Fibroblast of lung (primary cell): Measurements from ENCODE around the gene NPHP4. TPM values are rescaled to one million over a fixed set of nuclear protein-coding genes. Genes with fewer than 3 reads are reported as not detected.

Source experiments
- DNase-seq, 2 donors: peaks; one replicate each; pipeline versions ENCODE4 v3.0.0 to v3.0.0-alpha.2; 2010; ENCODE audit warnings: low read depth in 2 of 2
- H2AFZ ChIP-seq: 2 replicates; pipeline ENCODE4 v1.5.1; 2012; ENCODE audit warnings: low read length, control low read depth, inconsistent platforms
- H3K27ac ChIP-seq: 2 replicates; pipeline ENCODE4 v1.5.1; 2011; ENCODE audit warnings: low read length, control low read depth; ENCODE audit not compliant: insufficient read depth
- H3K27me3 ChIP-seq: 2 replicates; pipeline ENCODE4 v1.5.1; 2011; ENCODE audit warnings: mild to moderate bottlenecking, low read length; ENCODE audit not compliant: control insufficient read depth, insufficient read depth
- H3K36me3 ChIP-seq: 2 replicates; pipeline ENCODE4 v1.5.1; 2011; ENCODE audit warnings: low read length; ENCODE audit not compliant: control insufficient read depth, insufficient read depth
- H3K4me1 ChIP-seq: 2 replicates; pipeline ENCODE4 v1.5.1; 2011; ENCODE audit warnings: low read length; ENCODE audit not compliant: control insufficient read depth, insufficient read depth; ENCODE audit errors: extremely low read depth
- H3K4me2 ChIP-seq: 2 replicates; pipeline ENCODE4 v1.5.1; 2011; ENCODE audit warnings: low read length, control low read depth; ENCODE audit not compliant: insufficient read depth; ENCODE audit errors: extremely low read depth
- H3K4me3 ChIP-seq, 4 experiments: fragments of 200-600 bp in 1 of 4; sonication (generic) in 1 of 4; replicated peaks in 1 of 4; 2 replicates each; pipeline ENCODE4 v1.5.1; 2011 to 2016; ENCODE audit warnings: low read length in 4 of 4, low read depth in 3 of 4, mild to moderate bottlenecking in 3 of 4, control low read depth in 2 of 4, inconsistent platforms in 1 of 4, mixed read lengths in 1 of 4; ENCODE audit not compliant: insufficient read depth in 1 of 4; ENCODE audit errors: control extremely low read depth in 1 of 4
- H3K79me2 ChIP-seq: 2 replicates; pipeline ENCODE4 v1.5.1; 2012; ENCODE audit warnings: mild to moderate bottlenecking, low read length, inconsistent platforms; ENCODE audit not compliant: control insufficient read depth, insufficient read depth
- H3K9ac ChIP-seq: 2 replicates; pipeline ENCODE4 v1.5.1; 2011; ENCODE audit warnings: mild to moderate bottlenecking, low read length, control low read depth; ENCODE audit not compliant: insufficient read depth
- H3K9me3 ChIP-seq: 2 replicates; pipeline ENCODE4 v1.5.1; 2012; ENCODE audit warnings: low read depth, low read length; ENCODE audit not compliant: control insufficient read depth, insufficient read depth
- H4K20me1 ChIP-seq: 2 replicates; pipeline ENCODE4 v1.5.1; 2011; ENCODE audit warnings: low read length; ENCODE audit not compliant: control insufficient read depth, insufficient read depth; ENCODE audit errors: extremely low read depth
- CTCF ChIP-seq, 2 donors: IDR thresholded peaks in 1 of 2; conservative IDR thresholded peaks in 1 of 2; 1 replicate in 1 of 2; 2 replicates in 1 of 2; pipeline ENCODE4 v1.5.1; 2011 to 2012; ENCODE audit warnings: low read length in 2 of 2, control low read depth in 1 of 2, inconsistent platforms in 1 of 2, low read depth in 1 of 2, mild to moderate bottlenecking in 1 of 2
- EZH2 ChIP-seq: IDR thresholded peaks from 2 replicates; pipeline ENCODE4 v1.5.1; 2012; ENCODE audit warnings: low read length, control low read depth, mild to moderate bottlenecking; ENCODE audit errors: missing control alignments
- polyA plus RNA-seq, 2 donors: library from polyadenylated mRNA; depleted of rRNA in 1 of 2; stranded (reverse) in 1 of 2; unstranded in 1 of 2; fragments of >200 nt; gene quantifications; 2 replicates each; pipeline ENCODE4 v1.2.1, GENCODE V29; 2011 to 2012; ENCODE audit warnings: missing spikeins in 1 of 2
- total RNA-seq: library from RNA; depleted of rRNA; stranded (reverse); fragments of >200 nt; gene quantifications from 2 replicates; pipeline ENCODE4 v1.2.1, GENCODE V29; 2014

Gene NPHP4
- total and polyA plus RNA-seq, 2 donors (not counting 1 experiment from before 2014, with no cell fraction given), result 1.5 to 4.0 TPM

- H3K36me3 ChIP-seq, result no peaks in the 10 kb centered on the region
- peak in 1 of 2 donors; percentile 77 for DNase-seq
- no peak overlapping the region for H3K4me3 ChIP-seq
- no peaks in the 10 kb centered on the region for H4K20me1 ChIP-seq
- H3K9ac ChIP-seq, result no peak overlapping the region
- no peak overlapping the region for H3K4me2 ChIP-seq
- H3K4me1 ChIP-seq, result no peaks in the 10 kb centered on the region
- H3K27ac ChIP-seq, result no peak overlapping the region
- no peaks in the 10 kb centered on the region for H3K27me3 ChIP-seq
- no peak for TF ChIP-seq EZH2
- no peak for TF ChIP-seq CTCF (conservative IDR thresholded peaks at IDR 0.05 in 1 of 2, IDR thresholded peaks at IDR 0.05 in 1 of 2; ENCODE audit: low read depth in 1 of 2, low read length in 2 of 2)
- no peaks in the 10 kb centered on the region for H3K79me2 ChIP-seq
- H2AFZ ChIP-seq, result no peak overlapping the region
- H3K9me3 ChIP-seq, result no peaks in the 10 kb centered on the region
Measured at GRCh38 chr1:6016191-6016865, 24.1 kb upstream of the NPHP4 start.

- Histone ChIP-seq H3K4me3 (no peak overlapping the region), H3K9ac (no peak overlapping the region), H3K79me2 (no peaks in the 10 kb centered on the region), H3K4me1 (no peaks in the 10 kb centered on the region), H3K36me3 (no peaks in the 10 kb centered on the region), H3K9me3 (no peaks in the 10 kb centered on the region), H3K4me2 (no peak overlapping the region), H4K20me1 (no peaks in the 10 kb centered on the region), H2AFZ (no peak overlapping the region), H3K27me3 (no peaks in the 10 kb centered on the region), H3K27ac (no peak overlapping the region)
- DNase-seq, result no peak
- TF ChIP-seq EZH2 (no peak), CTCF (conservative IDR thresholded peaks at IDR 0.05 in 1 of 2, IDR thresholded peaks at IDR 0.05 in 1 of 2; ENCODE audit: low read depth in 1 of 2, low read length in 2 of 2) (no peak)
Measured at GRCh38 chr1:6014130-6014999, 22.1 kb upstream of the NPHP4 start.

GRCh38 chr1:6013491-6013890 lies 21.3 kb upstream of the NPHP4 start:
- no peak for TF ChIP-seq CTCF (conservative IDR thresholded peaks at IDR 0.05 in 1 of 2, IDR thresholded peaks at IDR 0.05 in 1 of 2; ENCODE audit: low read depth in 1 of 2, low read length in 2 of 2)
- TF ChIP-seq EZH2, result no peak
- no peak overlapping the region for H2AFZ ChIP-seq
- H3K27me3 ChIP-seq, result no peaks in the 10 kb centered on the region
- no peaks in the 10 kb centered on the region for H3K79me2 ChIP-seq
- H3K4me2 ChIP-seq, result no peak overlapping the region
- H3K27ac ChIP-seq, result no peak overlapping the region
- no peaks in the 10 kb centered on the region for H3K4me1 ChIP-seq
- no peak overlapping the region for H3K4me3 ChIP-seq
- no peaks in the 10 kb centered on the region for H3K9me3 ChIP-seq
- no peak overlapping the region for H3K9ac ChIP-seq
- no peak for DNase-seq
- no peaks in the 10 kb centered on the region for H3K36me3 ChIP-seq
- H4K20me1 ChIP-seq, result no peaks in the 10 kb centered on the region
